IMR-90 (cell line): ENCODE data around the gene TTC39C. TPM values are rescaled to one million over a fixed set of nuclear protein-coding genes. Genes with fewer than 3 reads are reported as not detected.

ENCODE experiments used
- ATAC-seq: fragments of 200-7000 bp; cut with Tn5 transposase; 2 replicates; pipeline ENCODE4 v1.9.1; 2020; ENCODE audit warnings: low read depth, mild to moderate bottlenecking, moderate library complexity
- BruUV-seq: library from RNA; stranded (reverse); fragments of 400-500 nt; replicated peaks from 2 replicates; lab custom pipeline; 2021; lab: Mats Ljungman, UMichigan
- CTCF ChIA-PET: fragments of 300-600 bp; formaldehyde crosslinking; extraction: SDS; loops from one replicate; lab custom pipeline; 2021; ENCODE audit warnings: antibody characterized with exemption; lab: Yijun Ruan, JAX
- POLR2A ChIA-PET: fragments of 300-600 bp; sonication (Branson Sonifier 250); formaldehyde crosslinking; loops from one replicate; lab custom pipeline; 2022; ENCODE audit warnings: antibody characterized with exemption; ENCODE audit not compliant: unreplicated experiment; lab: Charles Lee
- DNase-seq: peaks from one replicate; pipeline ENCODE4 v3.0.0; 2013
- H2AFZ ChIP-seq: replicated peaks from 2 replicates; pipeline ENCODE3; 2013; ENCODE audit warnings: low read length, mild to moderate bottlenecking; ENCODE audit not compliant: poor library complexity
- H2AK5ac ChIP-seq: 2 replicates; pipeline ENCODE4 v1.6.1; 2013; ENCODE audit warnings: low read depth, low read length, inconsistent platforms
- H2AK9ac ChIP-seq: replicated peaks from 2 replicates; pipeline ENCODE3; 2013; ENCODE audit warnings: mild to moderate bottlenecking, low read depth, low read length, moderate library complexity; ENCODE audit not compliant: poor library complexity
- H2BK120ac ChIP-seq: 2 replicates; pipeline ENCODE4 v1.6.1; 2013; ENCODE audit warnings: low read depth, low read length, inconsistent platforms
- H2BK15ac ChIP-seq: 3 replicates; pipeline ENCODE4 v1.6.1; 2013; ENCODE audit warnings: low read depth, low read length, inconsistent platforms
- H2BK20ac ChIP-seq: 2 replicates; pipeline ENCODE4 v1.6.1; 2013; ENCODE audit warnings: low read depth, mild to moderate bottlenecking, inconsistent platforms, low read length, moderate library complexity
- H2BK5ac ChIP-seq: 2 replicates; pipeline ENCODE4 v1.6.1; 2013; ENCODE audit warnings: mild to moderate bottlenecking, low read depth, low read length, inconsistent platforms; ENCODE audit not compliant: poor library complexity, severe bottlenecking
- H3K14ac ChIP-seq: replicated peaks from 2 replicates; pipeline ENCODE4 v1.6.1; 2013; ENCODE audit warnings: low read depth, low read length, inconsistent platforms
- H3K18ac ChIP-seq: 2 replicates; pipeline ENCODE4 v1.6.1; 2013; ENCODE audit warnings: low read depth, low read length, control low read depth
- H3K23ac ChIP-seq: 2 replicates; pipeline ENCODE4 v1.6.1; 2013; ENCODE audit warnings: low read depth, low read length, inconsistent platforms
- H3K27ac ChIP-seq: 2 replicates; pipeline ENCODE4 v1.5.1; 2013; ENCODE audit warnings: mild to moderate bottlenecking, control low read depth, low read length; ENCODE audit not compliant: insufficient read depth
- H3K27me3 ChIP-seq: 2 replicates; pipeline ENCODE4 v1.6.1; 2013; ENCODE audit warnings: low read length; ENCODE audit not compliant: control insufficient read depth, insufficient read depth
- H3K36me3 ChIP-seq: 2 replicates; pipeline ENCODE4 v1.6.1; 2013; ENCODE audit warnings: low read length, mixed read lengths; ENCODE audit not compliant: control insufficient read depth, insufficient read depth
- H3K4ac ChIP-seq: 2 replicates; pipeline ENCODE4 v1.6.1; 2013; ENCODE audit warnings: low read depth, low read length, inconsistent platforms
- H3K4me1 ChIP-seq: 2 replicates; pipeline ENCODE4 v1.6.1; 2013; ENCODE audit warnings: low read length, mixed read lengths; ENCODE audit not compliant: control insufficient read depth, insufficient read depth
- H3K4me2 ChIP-seq: 2 replicates; pipeline ENCODE4 v1.6.1; 2013; ENCODE audit warnings: low read depth, mild to moderate bottlenecking, control low read depth, low read length, moderate library complexity
- H3K4me3 ChIP-seq: 2 replicates; pipeline ENCODE4 v1.5.1; 2013; ENCODE audit warnings: low read depth, mild to moderate bottlenecking, control low read depth, low read length, moderate library complexity; ENCODE audit not compliant: insufficient read depth
- H3K56ac ChIP-seq: 2 replicates; pipeline ENCODE4 v1.6.1; 2013; ENCODE audit warnings: low read length, inconsistent platforms; ENCODE audit not compliant: insufficient read depth; ENCODE audit errors: extremely low read depth
- H3K79me1 ChIP-seq, 2 experiments: 2 replicates each; pipeline ENCODE4 v1.6.1; 2013; ENCODE audit warnings: low read length in 2 of 2, inconsistent platforms in 1 of 2, low read depth in 1 of 2
- H3K9ac ChIP-seq: 2 replicates; pipeline ENCODE4 v1.6.1; 2013; ENCODE audit warnings: low read depth, low read length, control low read depth
- H3K9me1 ChIP-seq: 2 replicates; pipeline ENCODE4 v1.6.1; 2013; ENCODE audit warnings: low read length, inconsistent platforms; ENCODE audit not compliant: insufficient read depth
- H3K9me3 ChIP-seq: 2 replicates; pipeline ENCODE4 v1.6.1; 2013; ENCODE audit warnings: low read length; ENCODE audit not compliant: control insufficient read depth, insufficient read depth
- H4K20me1 ChIP-seq: 2 replicates; pipeline ENCODE4 v1.6.1; 2013; ENCODE audit warnings: low read length, inconsistent platforms; ENCODE audit not compliant: insufficient read depth
- H4K5ac ChIP-seq: 2 replicates; pipeline ENCODE4 v1.6.1; 2013; ENCODE audit warnings: mild to moderate bottlenecking, low read depth, low read length, control low read depth
- H4K8ac ChIP-seq, 2 experiments: 2 replicates each; pipeline ENCODE4 v1.6.1; 2013; ENCODE audit warnings: low read depth in 2 of 2, low read length in 2 of 2, control low read depth in 1 of 2, inconsistent platforms in 1 of 2
- H4K91ac ChIP-seq: 2 replicates; pipeline ENCODE4 v1.6.1; 2013; ENCODE audit warnings: low read depth, low read length, inconsistent platforms; ENCODE audit not compliant: insufficient read depth
- BHLHE40 ChIP-seq: fragments of 150-350 bp; IDR thresholded peaks from 2 replicates; pipeline ENCODE4 v1.6.1; 2016; ENCODE audit warnings: mild to moderate bottlenecking, low read depth, low read length
- CEBPB ChIP-seq: IDR thresholded peaks from 2 replicates; pipeline ENCODE4 v1.6.1; 2012; ENCODE audit warnings: low read depth, low read length, improper control_type of control experiment
- CHD1 ChIP-seq: IDR thresholded peaks from 2 replicates; pipeline ENCODE4 v1.6.1; 2012; ENCODE audit warnings: low read depth, low read length, improper control_type of control experiment
- CTCF ChIP-seq: conservative IDR thresholded peaks from 2 replicates; pipeline ENCODE4 v1.5.1; 2012; ENCODE audit warnings: mild to moderate bottlenecking, low read depth, low read length, improper control_type of control experiment
- ELK1 ChIP-seq: fragments of 150-350 bp; IDR thresholded peaks from 2 replicates; pipeline ENCODE4 v1.6.1; 2016; ENCODE audit warnings: low read depth, mild to moderate bottlenecking, low read length, moderate library complexity, borderline replicate concordance
- FOS ChIP-seq: fragments of 150-350 bp; IDR thresholded peaks from 2 replicates; pipeline ENCODE4 v1.6.1; 2016; ENCODE audit warnings: low read depth, low read length
- MAFK ChIP-seq: IDR thresholded peaks from 2 replicates; pipeline ENCODE4 v1.6.1; 2012; ENCODE audit warnings: low read depth, low read length, improper control_type of control experiment
- MAZ ChIP-seq: IDR thresholded peaks from 2 replicates; pipeline ENCODE4 v1.6.1; 2012; ENCODE audit warnings: low read depth, mild to moderate bottlenecking, low read length, improper control_type of control experiment, moderate library complexity, borderline replicate concordance
- MXI1 ChIP-seq: IDR thresholded peaks from 2 replicates; pipeline ENCODE4 v1.6.1; 2012; ENCODE audit warnings: low read depth, mild to moderate bottlenecking, low read length, moderate library complexity, borderline replicate concordance
- NFE2L2 ChIP-seq: fragments of 150-350 bp; IDR thresholded peaks from 2 replicates; pipeline ENCODE4 v1.6.1; 2016; ENCODE audit warnings: low read depth, mild to moderate bottlenecking, low read length
- POLR2A ChIP-seq: IDR thresholded peaks from 2 replicates; pipeline ENCODE4 v1.6.1; 2012; ENCODE audit warnings: mild to moderate bottlenecking, low read depth, low read length
- RAD21 ChIP-seq: IDR thresholded peaks from 2 replicates; pipeline ENCODE4 v1.6.1; 2012; ENCODE audit warnings: low read length, improper control_type of control experiment
- RCOR1 ChIP-seq: IDR thresholded peaks from 2 replicates; pipeline ENCODE4 v1.6.1; 2012; ENCODE audit warnings: mild to moderate bottlenecking, low read length, improper control_type of control experiment; ENCODE audit not compliant: insufficient replicate concordance
- RFX5 ChIP-seq: IDR thresholded peaks from 2 replicates; pipeline ENCODE4 v1.8.0; 2012; ENCODE audit warnings: low read depth, mild to moderate bottlenecking, low read length, moderate library complexity
- SMC3 ChIP-seq: fragments of 150-350 bp; IDR thresholded peaks from 2 replicates; pipeline ENCODE4 v1.6.1; 2016; ENCODE audit warnings: low read depth, mild to moderate bottlenecking, antibody characterized with exemption, low read length, moderate library complexity
- USF2 ChIP-seq: fragments of 150-350 bp; IDR thresholded peaks from 2 replicates; pipeline ENCODE4 v1.6.1; 2017; ENCODE audit warnings: mild to moderate bottlenecking, antibody characterized with exemption, low read length, low read depth
- WGBS, 2 experiments: methylation state at CpG; one replicate each; pipeline versions ENCODE4 v1.1.5 to v1.1.7; 2013; ENCODE audit warnings: missing lambda C conversion rate in 2 of 2; ENCODE audit not compliant: insufficient read length in 1 of 2; ENCODE audit errors: extremely low coverage in 2 of 2; 5-methylcytosine and 5-hydroxymethylcytosine counted together
- dilution Hi-C: fragments of 300-500 bp; cut with HindIII; formaldehyde crosslinking; loops from one replicate; pipeline ENCODE4 v1.14.3; 2018; ENCODE audit warnings: low sequenced_read_pairs; ENCODE audit not compliant: unreplicated experiment
- in situ Hi-C: fragments of 300-500 bp; cut with MboI; formaldehyde crosslinking; loops from 3 replicates; pipeline ENCODE4 v1.14.3; 2019; ENCODE audit warnings: low sequenced_read_pairs, inconsistent platforms, mixed read lengths
- intact Hi-C: fragments of 100-400 bp; cut with micrococcal nuclease; formaldehyde crosslinking; loops from 2 replicates; pipeline ENCODE4 v1.10.0; 2022
- polyA plus RNA-seq, 3 experiments: library from polyadenylated mRNA; depleted of rRNA; stranded (reverse); fragments of >200 nt; gene quantifications; 2 replicates each; pipeline ENCODE4 v1.2.3, GENCODE V29; 2012; ENCODE audit warnings: low replicate concordance in 1 of 3
- total RNA-seq: library from RNA; depleted of rRNA; stranded (reverse); fragments of >200 nt; gene quantifications from 2 replicates; pipeline ENCODE4 v1.2.3, GENCODE V29; 2012

The TTC39C gene
- total and polyA plus RNA-seq, 2 of the 4 experiments (the other 2 are of a cell fraction): 8.0 to 20.8 TPM

GRCh38 chr18:23971666-23972230, 42.8 kb upstream of the TTC39C start:
- 83% methylated on average over 1 of the region's 5 CpGs; no CpG with 5 or more reads in 1 of the 2 experiments for WGBS, 2 experiments
- no peak overlapping the region for H2BK5ac ChIP-seq
- in situ Hi-C loops (no loop called here), intact Hi-C loops (no loop called here), dilution Hi-C loops (no loop called here)
- H3K79me1 ChIP-seq: no peaks in the 10 kb centered on the region
- ChIA-PET POLR2A (no interaction called here), CTCF (no interaction called here)
- no peak overlapping the region for H2BK15ac ChIP-seq
- H3K14ac ChIP-seq: no peak overlapping the region
- no peak overlapping the region for H2BK20ac ChIP-seq
- H2BK120ac ChIP-seq: no peak overlapping the region
- H2AFZ ChIP-seq: no peak overlapping the region
- H3K27me3 ChIP-seq: peaks cover 4% of the 10 kb centered on the region
- no peak for TF ChIP-seq MAZ
- TF ChIP-seq MXI1: no peak
- no peak for TF ChIP-seq FOS
- TF ChIP-seq CTCF: no peak
- TF ChIP-seq RAD21: no peak
- no peak for TF ChIP-seq SMC3
- TF ChIP-seq USF2: no peak
- no peak for TF ChIP-seq POLR2A
- TF ChIP-seq MAFK: no peak
- no peak for TF ChIP-seq CHD1
- TF ChIP-seq NFE2L2: no peak
- TF ChIP-seq ELK1: no peak
- TF ChIP-seq BHLHE40: no peak
- TF ChIP-seq RCOR1: no peak
- no peak for TF ChIP-seq RFX5
- TF ChIP-seq CEBPB: no peak
- no peak overlapping the region for H4K5ac ChIP-seq
- H3K4me3 ChIP-seq: no peak overlapping the region
- H4K91ac ChIP-seq: no peak overlapping the region
- no peak for DNase-seq
- H3K4ac ChIP-seq: no peak overlapping the region
- no peak overlapping the region for H3K4me2 ChIP-seq
- no peaks in the 10 kb centered on the region for H3K9me3 ChIP-seq
- no peak overlapping the region for H3K9ac ChIP-seq
- H3K4me1 ChIP-seq: no peaks in the 10 kb centered on the region
- no peaks in the 10 kb centered on the region for H4K20me1 ChIP-seq
- no peak overlapping the region for H3K27ac ChIP-seq
- H3K23ac ChIP-seq: no peak overlapping the region
- H3K56ac ChIP-seq: no peak overlapping the region
- no peak overlapping the region for H4K8ac ChIP-seq
- H3K36me3 ChIP-seq: no peaks in the 10 kb centered on the region
- no peak overlapping the region for H3K18ac ChIP-seq
- no peak for ATAC-seq
- no peak overlapping the region for H2AK5ac ChIP-seq
- no peak overlapping the region for H2AK9ac ChIP-seq
- peaks cover 4% of the 10 kb centered on the region; the same call in 1 of the 2 replicates for H3K9me1 ChIP-seq
- BruUV-seq: no TSS peak
